ENCODE measurements around the gene COA8. TPM values are rescaled to one million over a fixed set of nuclear protein-coding genes. Genes with fewer than 3 reads are reported as not detected.
A peak's percentile ranks its signal among the peaks of the same experiment; 100 is the strongest.

The COA8 gene
- total and polyA plus RNA-seq, 2 donors from 2014 or later: 40.7 to 65.1 TPM

GRCh38 chr14:103516426-103517173, 46.2 kb upstream of the COA8 start:
- H3K27me3 ChIP-seq (ENCODE audit: control insufficient read depth, insufficient read depth, low read length): no peaks in the 10 kb centered on the region
- no peak overlapping the region for H3K9ac ChIP-seq (ENCODE audit: low read length in 3 of 3)
- intact Hi-C loops (cut with DNase I): no loop called here
- H3K4me3 ChIP-seq (ENCODE audit: low read length in 3 of 3): no peak overlapping the region
- peaks cover 2 to 36% (median 24%) of the 10 kb centered on the region in 3 donors for H3K4me1 ChIP-seq (ENCODE audit: control insufficient read depth in 2 of 3, insufficient read depth in 2 of 3, low read depth in 1 of 3, low read length in 3 of 3)
- peak in 1 of 5 donors; percentile 35 for DNase-seq
- no peak for TF ChIP-seq CTCF (IDR thresholded peaks at IDR 0.05; ENCODE audit: borderline replicate concordance, extremely low read depth, insufficient read depth)
- H3K9me3 ChIP-seq (ENCODE audit: control insufficient read depth in 2 of 3, insufficient read depth in 1 of 3, low read length in 3 of 3): no peaks in the 10 kb centered on the region
- FAIRE-seq: no peak
- no peaks in the 10 kb centered on the region for H3K36me3 ChIP-seq (ENCODE audit: control insufficient read depth in 2 of 3, insufficient read depth in 3 of 3, low read length in 3 of 3)
- no peak overlapping the region for H3K27ac ChIP-seq (ENCODE audit: low read depth in 2 of 2, low read length in 2 of 2)

- intact Hi-C loops (cut with DNase I): no loop called here
- no peak for FAIRE-seq
- Histone ChIP-seq H3K4me3 (ENCODE audit: low read length in 3 of 3) (no peak overlapping the region), H3K4me1 (ENCODE audit: control insufficient read depth in 2 of 3, insufficient read depth in 2 of 3, low read depth in 1 of 3, low read length in 3 of 3) (peaks cover 2 to 36% (median 24%) of the 10 kb centered on the region in 3 donors), H3K27ac (ENCODE audit: low read depth in 2 of 2, low read length in 2 of 2) (no peak overlapping the region), H3K27me3 (ENCODE audit: control insufficient read depth, insufficient read depth, low read length) (no peaks in the 10 kb centered on the region), H3K9me3 (ENCODE audit: control insufficient read depth in 2 of 3, insufficient read depth in 1 of 3, low read length in 3 of 3) (no peaks in the 10 kb centered on the region), H3K36me3 (ENCODE audit: control insufficient read depth in 2 of 3, insufficient read depth in 3 of 3, low read length in 3 of 3) (no peaks in the 10 kb centered on the region), H3K9ac (ENCODE audit: low read length in 3 of 3) (no peak overlapping the region)
- TF ChIP-seq CTCF (IDR thresholded peaks at IDR 0.05; ENCODE audit: borderline replicate concordance, extremely low read depth, insufficient read depth): no peak
- DNase-seq: peak in 1 of 5 donors; percentile 41
Measured at GRCh38 chr14:103517174-103517566, 45.6 kb upstream of the COA8 start.

- Histone ChIP-seq H3K4me1 (ENCODE audit: control insufficient read depth in 2 of 3, insufficient read depth in 2 of 3, low read depth in 1 of 3, low read length in 3 of 3) (peaks cover 2 to 30% (median 18%) of the 10 kb centered on the region in 3 donors), H3K9ac (ENCODE audit: low read length in 3 of 3) (peak overlapping the region in 2 of 3 donors; percentile 41 to 51), H3K36me3 (ENCODE audit: control insufficient read depth in 2 of 3, insufficient read depth in 3 of 3, low read length in 3 of 3) (no peaks in the 10 kb centered on the region), H3K27me3 (ENCODE audit: control insufficient read depth, insufficient read depth, low read length) (no peaks in the 10 kb centered on the region), H3K9me3 (ENCODE audit: control insufficient read depth in 2 of 3, insufficient read depth in 1 of 3, low read length in 3 of 3) (no peaks in the 10 kb centered on the region), H3K27ac (ENCODE audit: low read depth in 2 of 2, low read length in 2 of 2) (peak overlapping the region in 1 of 2 donors; percentile 80), H3K4me3 (ENCODE audit: low read length in 3 of 3) (no peak overlapping the region)
- TF ChIP-seq CTCF (IDR thresholded peaks at IDR 0.05; ENCODE audit: borderline replicate concordance, extremely low read depth, insufficient read depth): no peak
- DNase-seq (peak in 2 of 5 donors; percentile 78 to 83), FAIRE-seq (no peak)
- intact Hi-C loops (cut with DNase I): no loop called here
Measured at GRCh38 chr14:103517721-103518421, 44.9 kb upstream of the COA8 start.

All from kidney (tissue), 14 donors.